GM12878 (cell line): ENCODE measurements around the gene ACRBP. TPM values are rescaled to one million over a fixed set of nuclear protein-coding genes. Genes with fewer than 3 reads are reported as not detected.

Source experiments
- ATAC-seq: fragments of 200-7000 bp; cut with Tn5 transposase; 3 replicates; pipeline ENCODE4 v1.9.1; 2020; ENCODE audit warnings: mild to moderate bottlenecking, moderate library complexity
- BruUV-seq: library from RNA; stranded (reverse); fragments of 400-500 nt; replicated peaks from 2 replicates; lab custom pipeline; 2021; lab: Mats Ljungman, UMichigan
- CTCF ChIA-PET: fragments of 300-600 bp; sonication (Branson Sonifier 250); formaldehyde crosslinking; extraction: SDS; loops from one replicate; lab custom pipeline; 2021; ENCODE audit warnings: inconsistent platforms; lab: Yijun Ruan, JAX
- POLR2A ChIA-PET: fragments of 350-600 bp; formaldehyde crosslinking; extraction: SDS; loops from one replicate; lab custom pipeline; 2021; ENCODE audit warnings: inconsistent platforms; lab: Charles Lee
- RAD21 ChIA-PET: fragments of 300-600 bp; sonication (Branson Sonifier 250); formaldehyde crosslinking; loops from one replicate; lab custom pipeline; 2023; ENCODE audit warnings: antibody characterized with exemption; ENCODE audit not compliant: unreplicated experiment; lab: Charles Lee
- SMC1A ChIA-PET: fragments of 300-600 bp; sonication (Branson Sonifier 250); formaldehyde crosslinking; loops from one replicate; lab custom pipeline; 2023; ENCODE audit not compliant: unreplicated experiment, uncharacterized antibody; lab: Charles Lee
- DNase-seq: peaks from one replicate; pipeline ENCODE4 v3.0.0-alpha.2; 2011; ENCODE audit warnings: low read depth, low spot score
- FAIRE-seq: peaks from 3 replicates; lab custom pipeline; 2011; peaks lifted over from hg19 to GRCh38; lab: Jason Lieb, UNC
- H2AFZ ChIP-seq: 2 replicates; pipeline ENCODE4 v1.6.0; 2011; ENCODE audit warnings: low read depth, low read length, control low read depth; ENCODE audit not compliant: control insufficient read depth
- H3K27ac ChIP-seq: 2 replicates; pipeline ENCODE4 v1.5.1; 2011; ENCODE audit warnings: control low read depth; ENCODE audit not compliant: control insufficient read depth, insufficient read depth
- H3K27me3 ChIP-seq, 2 experiments: replicated peaks in 1 of 2; 2 replicates each; pipeline versions ENCODE4 v1.6.0 to v1.6.1; 2011; ENCODE audit warnings: low read length in 1 of 2; ENCODE audit not compliant: control insufficient read depth in 2 of 2, insufficient read depth in 2 of 2
- H3K36me3 ChIP-seq, 2 experiments: 2 replicates each; pipeline ENCODE4 v1.5.1; 2011; ENCODE audit warnings: low read length in 1 of 2; ENCODE audit not compliant: control insufficient read depth in 2 of 2, insufficient read depth in 2 of 2
- H3K4me1 ChIP-seq: 2 replicates; pipeline ENCODE4 v1.6.1; 2011; ENCODE audit warnings: mild to moderate bottlenecking, low read length, moderate library complexity, mixed read lengths; ENCODE audit not compliant: control insufficient read depth, insufficient read depth
- H3K4me2 ChIP-seq: 2 replicates; pipeline ENCODE4 v1.6.0; 2011; ENCODE audit warnings: control low read depth; ENCODE audit not compliant: control insufficient read depth, insufficient read depth
- H3K4me3 ChIP-seq: fragments of 200-600 bp; sonication (generic); 2 replicates; pipeline ENCODE4 v1.5.1; 2016
- H3K79me2 ChIP-seq: 2 replicates; pipeline ENCODE4 v1.6.0; 2011; ENCODE audit warnings: low read length; ENCODE audit not compliant: control insufficient read depth, insufficient read depth
- H3K9ac ChIP-seq: 2 replicates; pipeline ENCODE4 v1.8.0; 2011; ENCODE audit warnings: low read length, control low read depth, mixed read lengths; ENCODE audit not compliant: control insufficient read depth, insufficient read depth
- H3K9me3 ChIP-seq: replicated peaks from 3 replicates; pipeline ENCODE4 v1.5.1; 2011; ENCODE audit warnings: mild to moderate bottlenecking, low read length; ENCODE audit not compliant: control insufficient read depth, insufficient read depth
- H4K20me1 ChIP-seq: 2 replicates; pipeline ENCODE4 v1.6.0; 2011; ENCODE audit not compliant: control insufficient read depth, insufficient read depth
- GATAD2B ChIP-seq: fragments of 450-650 bp; conservative IDR thresholded peaks from 2 replicates; pipeline ENCODE4 v1.6.1; 2017; ENCODE audit warnings: low read depth, mild to moderate bottlenecking, moderate library complexity
- HCFC1 ChIP-seq: fragments of 150-350 bp; IDR thresholded peaks from 2 replicates; pipeline ENCODE4 v1.6.1; 2014; ENCODE audit warnings: low read length
- IKZF2 ChIP-seq, 2 experiments: fragments of 450-650 bp; IDR thresholded peaks; 2 replicates each; pipeline ENCODE4 v1.6.1; 2017; ENCODE audit warnings: mild to moderate bottlenecking in 2 of 2, moderate library complexity in 2 of 2
- IRF4 ChIP-seq: IDR thresholded peaks from 2 replicates; pipeline ENCODE4 v1.6.1; 2011; ENCODE audit warnings: low read depth, low read length
- SMC3 ChIP-seq: IDR thresholded peaks from 2 replicates; pipeline ENCODE4 v1.6.1; 2011; ENCODE audit warnings: low read length, improper control_type of control experiment, borderline replicate concordance
- SREBF2 ChIP-seq: IDR thresholded peaks from 2 replicates; pipeline ENCODE4 v1.6.1; 2012; ENCODE audit warnings: mild to moderate bottlenecking, low read length
- SRF ChIP-seq, 2 experiments: IDR thresholded peaks; 2 replicates each; pipeline ENCODE4 v1.6.1; 2011; ENCODE audit warnings: low read depth in 2 of 2, low read length in 2 of 2, mild to moderate bottlenecking in 1 of 2, moderate library complexity in 1 of 2
- WGBS: methylation state at CpG from one replicate; pipeline ENCODE4 v1.1.6; 2016; ENCODE audit warnings: low lambda C conversion rate; ENCODE audit not compliant: insufficient replicate concordance, insufficient coverage; ENCODE audit errors: missing lambda C conversion rate; 5-methylcytosine and 5-hydroxymethylcytosine counted together
- in situ Hi-C: fragments of 300-500 bp; cut with MboI; formaldehyde crosslinking; loops from 9 replicates; pipeline ENCODE4 v1.14.3; 2018; ENCODE audit warnings: mixed read lengths
- intact Hi-C: fragments of 100-400 bp; cut with micrococcal nuclease; formaldehyde crosslinking; loops from one replicate; pipeline ENCODE4 v1.14.2; 2022; ENCODE audit not compliant: unreplicated experiment
- polyA plus RNA-seq, 11 experiments: library from polyadenylated mRNA; depleted of rRNA in 4 of 11; unstranded in 6 of 11; stranded (reverse) in 5 of 11; fragments of >200 nt; fragmentation: Nextera tagmentation in 4 of 11; fragmentation: Illumina TruSeq in 1 of 11; extraction: Ambion mirVana in 4 of 11; extraction: Trizol in 1 of 11; gene quantifications; 1 replicate in 1 of 11; 2 replicates in 10 of 11; pipeline versions ENCODE4 v1.2.1 to v1.2.3, GENCODE V29; 2011 to 2016; ENCODE audit warnings: inconsistent platforms in 2 of 11, missing spikeins in 2 of 11, low read depth in 1 of 11
- total RNA-seq, 4 experiments: library from RNA; depleted of rRNA in 3 of 4; stranded (reverse); fragments of >200 nt in 3 of 4; fragmentation: Illumina TruSeq in 1 of 4; extraction: Trizol in 1 of 4; gene quantifications; 2 replicates each; pipeline versions ENCODE4 v1.2.1 to v1.2.3, GENCODE V29; 2013 to 2021
- TF ChIP-seq, protein P1 (sequence below): fragments of 450-650 bp; IDR thresholded peaks from 2 replicates; pipeline ENCODE4 v1.6.1; 2018; ENCODE audit warnings: mild to moderate bottlenecking, low read depth, moderate library complexity; ENCODE audit not compliant: partially characterized antibody

ACRBP gene
- total and polyA plus RNA-seq, 10 of the 15 experiments (the other 5 are each of a cell fraction or from before 2014, with no cell fraction given) = 0.54 to 1.4 (median 0.87) TPM

DNA sequence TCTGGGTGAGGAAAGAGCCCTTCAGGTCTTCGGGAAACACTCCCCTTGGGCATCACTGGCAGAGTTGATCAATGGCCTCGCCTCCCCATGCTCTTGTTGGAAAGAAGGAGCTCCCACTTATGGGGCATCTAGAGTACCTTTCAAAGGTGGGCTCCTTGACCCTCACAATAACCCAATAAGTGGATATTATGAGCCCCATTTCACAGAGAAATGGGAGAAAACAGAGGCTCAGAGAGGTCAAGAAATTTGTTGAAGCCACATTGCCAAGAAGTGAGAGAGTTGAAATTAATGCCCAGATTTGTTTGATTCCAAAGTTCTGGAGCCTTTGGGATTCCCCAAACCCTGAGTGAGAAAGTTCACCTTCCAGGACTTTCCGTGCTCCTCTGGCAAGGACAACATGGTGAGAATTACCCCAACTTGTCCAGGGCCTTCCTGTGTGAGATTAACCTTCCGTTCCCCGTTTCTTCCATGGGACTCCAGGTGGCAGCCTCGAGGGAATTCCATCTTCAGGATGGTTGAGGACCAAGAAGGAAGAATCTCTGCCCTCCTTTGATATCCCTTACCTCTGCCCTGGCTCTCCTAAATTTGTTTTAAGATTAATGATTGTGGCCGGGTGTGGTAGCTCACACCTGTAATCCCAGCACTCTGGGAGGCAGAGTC lies 32.6 kb downstream of the ACRBP start:
- POLR2A ChIA-PET = interaction anchor here (0.7 to 2.5 kb wide), 9 partner anchors 10 to 237 kb away, joined by 3 to 9 read pairs (median 4); partner anchors contain the start of genes CDCA3, LPAR5, PTMS and USP5
- WGBS = 94% methylated on average over 7 of the region's 7 CpGs
- H3K9ac ChIP-seq = no peak overlapping the region
- H3K36me3 ChIP-seq = no peaks in the 10 kb centered on the region; a peak in 1 of 4 replicates
- CTCF ChIA-PET = interaction anchor here (0.7 to 3.9 kb wide), 13 partner anchors 10 to 83 kb away, joined by 3 to 21 read pairs (median 4); partner anchors contain the start of genes NOP2 and ZNF384
- no TSS peak for BruUV-seq
- intact Hi-C loops = loop anchor here (5.0 kb wide), 1 partner anchor 48 kb away; the partner anchor contains the start of gene ING4
- peak overlapping the region; percentile 47 for H2AFZ ChIP-seq
- no peak overlapping the region for H3K27ac ChIP-seq
- H3K4me3 ChIP-seq = no peak overlapping the region
- FAIRE-seq (no peak), DNase-seq (no peak), ATAC-seq (no peak)
- peaks cover 28% of the 10 kb centered on the region for H3K4me1 ChIP-seq
- H3K79me2 ChIP-seq = no peaks in the 10 kb centered on the region
- no peaks in the 10 kb centered on the region for H3K9me3 ChIP-seq
- H4K20me1 ChIP-seq = no peaks in the 10 kb centered on the region
- in situ Hi-C loops = loop anchor here (5.0 kb wide), 1 partner anchor 68 kb away; no protein-coding TSS in a partner anchor
- TF ChIP-seq SREBF2 (no peak), IKZF2 (IDR thresholded peaks at IDR 0.05) (0 out of 4 replicates have a peak, but pooled peaks of 1 of the 2 experiments have one; percentile 13), IRF4 (no peak), SRF (IDR thresholded peaks at IDR 0.05; ENCODE audit: low read depth in 2 of 2, low read length in 2 of 2) (no peak), SMC3 (no peak), HCFC1 (no peak), GATAD2B (no peak)
- TF ChIP-seq, protein P1, sequence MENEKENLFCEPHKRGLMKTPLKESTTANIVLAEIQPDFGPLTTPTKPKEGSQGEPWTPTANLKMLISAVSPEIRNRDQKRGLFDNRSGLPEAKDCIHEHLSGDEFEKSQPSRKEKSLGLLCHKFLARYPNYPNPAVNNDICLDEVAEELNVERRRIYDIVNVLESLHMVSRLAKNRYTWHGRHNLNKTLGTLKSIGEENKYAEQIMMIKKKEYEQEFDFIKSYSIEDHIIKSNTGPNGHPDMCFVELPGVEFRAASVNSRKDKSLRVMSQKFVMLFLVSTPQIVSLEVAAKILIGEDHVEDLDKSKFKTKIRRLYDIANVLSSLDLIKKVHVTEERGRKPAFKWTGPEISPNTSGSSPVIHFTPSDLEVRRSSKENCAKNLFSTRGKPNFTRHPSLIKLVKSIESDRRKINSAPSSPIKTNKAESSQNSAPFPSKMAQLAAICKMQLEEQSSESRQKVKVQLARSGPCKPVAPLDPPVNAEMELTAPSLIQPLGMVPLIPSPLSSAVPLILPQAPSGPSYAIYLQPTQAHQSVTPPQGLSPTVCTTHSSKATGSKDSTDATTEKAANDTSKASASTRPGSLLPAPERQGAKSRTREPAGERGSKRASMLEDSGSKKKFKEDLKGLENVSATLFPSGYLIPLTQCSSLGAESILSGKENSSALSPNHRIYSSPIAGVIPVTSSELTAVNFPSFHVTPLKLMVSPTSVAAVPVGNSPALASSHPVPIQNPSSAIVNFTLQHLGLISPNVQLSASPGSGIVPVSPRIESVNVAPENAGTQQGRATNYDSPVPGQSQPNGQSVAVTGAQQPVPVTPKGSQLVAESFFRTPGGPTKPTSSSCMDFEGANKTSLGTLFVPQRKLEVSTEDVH = no peak
- no peaks in the 10 kb centered on the region for H3K27me3 ChIP-seq
- no peak overlapping the region for H3K4me2 ChIP-seq
- RAD21 ChIA-PET = interaction anchor here (1.0 to 2.6 kb wide), 8 partner anchors 8 to 68 kb away, joined by 3 to 13 read pairs (median 4); partner anchors contain the start of gene LPAR5
- SMC1A ChIA-PET = interaction anchor here (1.3 to 3.7 kb wide), 7 partner anchors 9 to 74 kb away, joined by 3 to 13 read pairs (median 5); partner anchors contain the start of gene ZNF384
